SK-N-SH treated with all-trans-retinoic acid at 6 μM for 48 hours (cell line): ENCODE results near the gene SYP.

Source experiments
- ATAC-seq: fragments of 200-7000 bp; cut with Tn5 transposase; 3 replicates; pipeline ENCODE4 v1.9.1; 2020; ENCODE audit warnings: mild to moderate bottlenecking, moderate library complexity
- ARNTL ChIP-seq: fragments of 450-650 bp; formaldehyde crosslinking; IDR thresholded peaks from 2 replicates; pipeline ENCODE4 v1.5.0; 2020; ENCODE audit warnings: low read depth, mild to moderate bottlenecking, moderate library complexity, borderline replicate concordance
- CSRNP3 ChIP-seq: fragments of 250-450 bp; sonication (Bioruptor Pico); IDR thresholded peaks from 2 replicates; pipeline ENCODE4 v1.5.1; 2021; ENCODE audit warnings: mild to moderate bottlenecking, moderate library complexity
- ESRRG ChIP-seq: fragments of 250-450 bp; sonication (Bioruptor Pico); IDR thresholded peaks from 2 replicates; pipeline ENCODE4 v1.6.1; 2021; ENCODE audit warnings: mild to moderate bottlenecking
- ISL1 ChIP-seq: fragments of 250-450 bp; sonication (Bioruptor Pico); IDR thresholded peaks from 2 replicates; pipeline ENCODE4 v2.1.2; 2022; ENCODE audit warnings: mild to moderate bottlenecking, moderate library complexity
- OSR1 ChIP-seq: fragments of 250-450 bp; sonication (Bioruptor Pico); IDR thresholded peaks from 2 replicates; pipeline ENCODE4 v1.8.0; 2022; ENCODE audit warnings: moderate library complexity, mild to moderate bottlenecking, inconsistent platforms
- PATZ1 ChIP-seq: fragments of 250-450 bp; sonication (Bioruptor Pico); IDR thresholded peaks from 2 replicates; pipeline ENCODE4 v1.8.0; 2020; ENCODE audit warnings: mild to moderate bottlenecking, moderate library complexity, borderline replicate concordance
- PPARA ChIP-seq: fragments of 250-450 bp; sonication (Bioruptor Pico); IDR thresholded peaks from 2 replicates; pipeline ENCODE4 v1.5.0; 2020; ENCODE audit warnings: mild to moderate bottlenecking, borderline replicate concordance
- RARB ChIP-seq: fragments of 250-450 bp; sonication (Bioruptor Pico); IDR thresholded peaks from 2 replicates; pipeline ENCODE4 v1.8.0; 2021; ENCODE audit warnings: mild to moderate bottlenecking, moderate library complexity
- SNAI2 ChIP-seq: fragments of 250-450 bp; sonication (Bioruptor Pico); IDR thresholded peaks from 2 replicates; pipeline ENCODE4 v1.5.0; 2020; ENCODE audit warnings: mild to moderate bottlenecking, moderate library complexity
- TCF4 ChIP-seq: fragments of 250-450 bp; sonication (Bioruptor Pico); IDR thresholded peaks from 2 replicates; pipeline ENCODE4 v1.8.0; 2021; ENCODE audit warnings: mild to moderate bottlenecking, moderate library complexity, borderline replicate concordance
- TSHZ2 ChIP-seq: fragments of 250-450 bp; sonication (Bioruptor Pico); IDR thresholded peaks from 2 replicates; pipeline ENCODE4 v1.5.0; 2020; ENCODE audit warnings: mild to moderate bottlenecking, moderate library complexity
- ZC3H10 ChIP-seq: fragments of 250-450 bp; sonication (Bioruptor Pico); IDR thresholded peaks from 2 replicates; pipeline ENCODE4 v1.5.1; 2021; ENCODE audit warnings: mild to moderate bottlenecking, moderate library complexity
- ZFP3 ChIP-seq: fragments of 250-450 bp; sonication (Bioruptor Pico); IDR thresholded peaks from 2 replicates; pipeline ENCODE4 v1.5.0; 2020; ENCODE audit warnings: mild to moderate bottlenecking, moderate library complexity
- ZFP30 ChIP-seq: fragments of 450-650 bp; formaldehyde crosslinking; IDR thresholded peaks from 2 replicates; pipeline ENCODE4 v1.5.0; 2022; ENCODE audit warnings: mild to moderate bottlenecking, moderate library complexity
- ZNF565 ChIP-seq: fragments of 450-650 bp; formaldehyde crosslinking; conservative IDR thresholded peaks from 2 replicates; pipeline ENCODE4 v1.5.0; 2020; ENCODE audit warnings: low read depth, mild to moderate bottlenecking, moderate library complexity
- ZNF70 ChIP-seq: fragments of 450-650 bp; formaldehyde crosslinking; IDR thresholded peaks from 2 replicates; pipeline ENCODE4 v1.5.0; 2020; ENCODE audit warnings: mild to moderate bottlenecking, moderate library complexity
- TF ChIP-seq, protein P1 (sequence below): fragments of 250-450 bp; sonication (Bioruptor Pico); IDR thresholded peaks from 2 replicates; pipeline ENCODE4 v1.8.0; 2021; ENCODE audit warnings: low read depth, mild to moderate bottlenecking, moderate library complexity, borderline replicate concordance
- TF ChIP-seq, protein P2 (sequence below): fragments of 250-450 bp; sonication (Bioruptor Pico); IDR thresholded peaks from 2 replicates; pipeline ENCODE4 v1.5.1; 2020; ENCODE audit warnings: low read depth, mild to moderate bottlenecking, moderate library complexity

Gene SYP

DNA sequence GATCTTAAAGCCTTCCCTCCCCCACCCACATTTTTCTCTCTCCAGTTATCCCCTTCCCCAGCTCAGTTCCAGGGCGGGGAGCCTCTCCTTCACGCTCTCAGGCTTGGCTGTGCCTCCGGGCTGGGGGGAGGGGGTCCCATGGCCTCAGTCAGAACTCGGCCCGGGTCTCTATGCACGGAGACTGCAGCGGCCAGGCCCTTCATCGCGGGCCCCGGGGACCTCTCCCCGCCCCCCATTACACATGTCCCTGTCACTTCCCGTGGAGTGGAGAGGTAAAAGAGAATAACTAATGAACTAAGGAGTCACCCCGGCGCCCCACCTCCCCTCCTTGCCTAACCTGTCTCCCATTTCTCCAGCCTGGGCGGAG, 13.0 kb downstream of the SYP start:
- TF ChIP-seq TSHZ2 (CRISPR knock-in tag), result no peak
- TF ChIP-seq ZNF565, result no peak

DNA sequence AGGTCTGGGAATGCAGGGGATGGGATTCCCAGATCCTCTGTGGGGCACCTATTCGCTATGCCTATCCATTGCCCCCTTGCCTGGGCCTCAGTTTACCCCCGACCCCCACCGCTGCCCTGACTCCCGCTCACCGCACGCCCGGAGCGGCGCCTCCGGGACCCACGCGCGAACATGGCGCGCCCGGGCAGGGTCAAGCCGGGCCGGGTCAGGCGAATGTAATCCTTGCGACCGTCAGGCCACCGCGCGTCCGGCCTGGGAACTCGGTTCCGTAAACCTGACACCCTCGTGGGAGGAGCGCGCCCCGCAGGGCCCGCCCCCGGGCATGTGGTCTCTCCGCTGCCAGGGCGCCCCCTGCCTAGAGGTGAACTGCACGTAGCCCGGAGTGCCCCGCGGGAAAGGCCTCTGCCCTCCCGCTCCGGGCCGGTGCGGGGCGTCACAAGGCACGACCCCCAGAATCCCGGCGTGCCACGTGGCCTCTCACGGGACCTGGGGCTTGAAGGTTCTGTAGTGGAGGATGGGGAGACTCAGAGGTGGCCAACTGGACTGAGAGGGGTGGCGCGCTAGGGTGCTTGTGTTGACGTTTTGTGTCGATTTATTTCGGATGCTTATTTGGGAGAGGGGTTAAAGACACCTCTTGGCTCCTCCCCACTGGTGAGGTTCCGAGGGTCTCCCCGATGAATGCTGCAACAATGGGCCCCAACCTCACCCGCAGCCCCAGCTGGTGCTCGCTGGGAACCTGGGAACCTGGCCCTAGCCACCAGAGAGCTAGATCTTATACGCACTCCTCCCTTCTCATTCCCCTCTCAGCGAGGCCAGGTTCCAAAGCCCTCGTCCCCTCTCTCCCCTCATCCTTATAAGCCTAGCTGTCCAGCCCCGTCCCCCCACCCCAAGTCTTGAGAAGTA, 13.6 kb downstream of the SYP start, which contains the start of gene PRICKLE3:
Gene PRICKLE3, minus strand, starts transcription at position 249 of the 903 bp plus-strand sequence. Its CDS starts 76 bp downstream, at position 173.
- TF ChIP-seq PPARA (CRISPR knock-in tag) (no peak), ISL1 (CRISPR knock-in tag) (no peak), TSHZ2 (CRISPR knock-in tag) (no peak), ZC3H10 (CRISPR knock-in tag) (no peak), PATZ1 (no peak), ESRRG (CRISPR knock-in tag) (no peak), ZNF70 (CRISPR knock-in tag) (no peak), TCF4 (no peak), ZFP30 (CRISPR knock-in tag) (no peak), SNAI2 (CRISPR knock-in tag) (no peak), OSR1 (no peak), ARNTL (no peak), RARB (CRISPR knock-in tag) (no peak)
- TF ChIP-seq, protein P1, sequence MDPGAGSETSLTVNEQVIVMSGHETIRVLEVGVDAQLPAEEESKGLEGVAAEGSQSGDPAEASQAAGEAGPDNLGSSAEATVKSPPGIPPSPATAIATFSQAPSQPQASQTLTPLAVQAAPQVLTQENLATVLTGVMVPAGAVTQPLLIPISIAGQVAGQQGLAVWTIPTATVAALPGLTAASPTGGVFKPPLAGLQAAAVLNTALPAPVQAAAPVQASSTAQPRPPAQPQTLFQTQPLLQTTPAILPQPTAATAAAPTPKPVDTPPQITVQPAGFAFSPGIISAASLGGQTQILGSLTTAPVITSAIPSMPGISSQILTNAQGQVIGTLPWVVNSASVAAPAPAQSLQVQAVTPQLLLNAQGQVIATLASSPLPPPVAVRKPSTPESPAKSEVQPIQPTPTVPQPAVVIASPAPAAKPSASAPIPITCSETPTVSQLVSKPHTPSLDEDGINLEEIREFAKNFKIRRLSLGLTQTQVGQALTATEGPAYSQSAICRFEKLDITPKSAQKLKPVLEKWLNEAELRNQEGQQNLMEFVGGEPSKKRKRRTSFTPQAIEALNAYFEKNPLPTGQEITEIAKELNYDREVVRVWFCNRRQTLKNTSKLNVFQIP (CRISPR knock-in tag), result no peak
- ATAC-seq, result no peak

More for the DNA sequence above, 13.0 kb downstream of the SYP start:
- ATAC-seq, result no peak

DNA sequence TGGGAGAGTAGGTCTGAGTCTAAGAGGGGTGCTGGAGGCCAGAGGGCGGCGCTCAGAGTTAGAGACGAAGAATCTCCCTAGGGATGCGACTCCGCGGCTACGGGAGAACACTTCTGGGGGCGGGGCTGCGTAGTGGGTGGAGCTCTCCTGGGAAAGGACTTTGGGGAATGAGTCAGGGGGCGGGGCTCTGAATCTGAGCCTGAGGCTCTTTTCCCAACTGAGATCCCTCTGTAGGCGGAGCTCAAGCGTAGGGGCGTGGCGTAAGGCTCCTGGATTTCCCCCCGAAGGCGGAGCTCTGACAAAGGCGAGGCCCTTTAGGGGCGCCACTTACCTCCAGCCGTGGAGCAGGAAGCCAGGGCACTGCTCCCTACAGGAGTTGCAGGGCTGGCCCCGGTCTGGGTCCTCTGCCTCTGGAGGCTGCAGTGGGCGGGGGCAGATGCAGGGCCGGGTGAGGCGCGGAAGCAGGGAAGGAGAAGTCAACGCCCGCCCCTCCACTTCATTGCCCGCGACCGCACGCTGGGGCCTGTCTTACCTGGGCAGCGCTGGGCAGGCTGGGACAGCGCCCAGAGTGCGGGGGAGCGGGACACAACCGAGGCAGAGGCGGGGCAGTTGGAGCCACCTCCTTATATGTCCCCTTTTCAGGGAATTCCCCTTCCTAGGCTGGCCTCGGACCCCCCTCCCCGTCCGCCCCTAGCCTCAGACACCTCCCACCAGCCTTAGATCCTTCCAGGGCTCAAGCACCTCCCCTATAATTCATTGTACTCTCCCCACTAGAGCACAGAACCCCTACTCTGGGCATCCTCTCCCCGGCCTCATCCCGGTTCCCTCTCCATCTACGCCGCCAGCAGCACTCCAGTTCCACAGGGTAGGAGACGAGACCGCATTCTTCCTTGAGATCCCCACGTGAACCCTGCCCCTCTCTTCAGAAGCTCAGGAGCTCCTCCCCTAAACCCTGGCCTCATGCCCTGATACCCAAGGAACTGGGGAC, 15.4 kb downstream of the SYP start:
- ATAC-seq, result no peak; the same call in 2 of the 3 replicates
- TF ChIP-seq, protein P2, sequence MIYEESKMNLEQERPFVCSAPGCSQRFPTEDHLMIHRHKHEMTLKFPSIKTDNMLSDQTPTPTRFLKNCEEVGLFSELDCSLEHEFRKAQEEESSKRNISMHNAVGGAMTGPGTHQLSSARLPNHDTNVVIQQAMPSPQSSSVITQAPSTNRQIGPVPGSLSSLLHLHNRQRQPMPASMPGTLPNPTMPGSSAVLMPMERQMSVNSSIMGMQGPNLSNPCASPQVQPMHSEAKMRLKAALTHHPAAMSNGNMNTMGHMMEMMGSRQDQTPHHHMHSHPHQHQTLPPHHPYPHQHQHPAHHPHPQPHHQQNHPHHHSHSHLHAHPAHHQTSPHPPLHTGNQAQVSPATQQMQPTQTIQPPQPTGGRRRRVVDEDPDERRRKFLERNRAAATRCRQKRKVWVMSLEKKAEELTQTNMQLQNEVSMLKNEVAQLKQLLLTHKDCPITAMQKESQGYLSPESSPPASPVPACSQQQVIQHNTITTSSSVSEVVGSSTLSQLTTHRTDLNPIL (CRISPR knock-in tag), result no peak
- TF ChIP-seq CSRNP3 (CRISPR knock-in tag) (no peak), TCF4 (no peak), ESRRG (CRISPR knock-in tag) (no peak), ARNTL (no peak), PPARA (CRISPR knock-in tag) (no peak), PATZ1 (no peak), RARB (CRISPR knock-in tag) (no peak), ZFP3 (CRISPR knock-in tag) (no peak), ZNF70 (CRISPR knock-in tag) (no peak), SNAI2 (CRISPR knock-in tag) (no peak), ZNF565 (no peak), ZFP30 (CRISPR knock-in tag) (no peak)
